ENCODE data around the gene NAGS.
"Not testable (repeated sequence)": the region's sequence is repeated elsewhere in the genome, so short reads cannot be mapped to it uniquely, and the experiment has no call there.

NAGS gene

DNA sequence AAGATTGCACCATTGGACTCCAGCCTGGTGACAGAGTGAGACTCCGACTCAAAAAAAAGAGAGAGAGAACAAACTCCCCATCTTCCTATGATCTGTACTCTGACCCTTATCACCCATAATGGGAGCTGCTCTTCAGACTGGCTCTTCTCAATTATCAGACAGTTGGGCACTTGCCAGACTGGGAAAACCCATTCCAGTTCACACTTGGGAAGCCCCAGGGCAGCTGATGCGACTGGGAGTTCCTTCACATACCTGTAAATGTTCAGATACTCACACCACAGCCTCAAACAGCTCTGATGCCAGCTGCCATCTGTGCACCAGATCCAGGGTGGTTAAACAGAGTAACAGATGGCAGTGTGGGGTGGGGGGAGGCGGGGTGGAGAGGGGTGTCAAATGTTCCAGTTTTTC is 34.2 kb downstream of the NAGS start:
- DNase-seq (ENCODE audit: insufficient read length, low spot score) (no peak), FAIRE-seq (no peak)

DNA sequence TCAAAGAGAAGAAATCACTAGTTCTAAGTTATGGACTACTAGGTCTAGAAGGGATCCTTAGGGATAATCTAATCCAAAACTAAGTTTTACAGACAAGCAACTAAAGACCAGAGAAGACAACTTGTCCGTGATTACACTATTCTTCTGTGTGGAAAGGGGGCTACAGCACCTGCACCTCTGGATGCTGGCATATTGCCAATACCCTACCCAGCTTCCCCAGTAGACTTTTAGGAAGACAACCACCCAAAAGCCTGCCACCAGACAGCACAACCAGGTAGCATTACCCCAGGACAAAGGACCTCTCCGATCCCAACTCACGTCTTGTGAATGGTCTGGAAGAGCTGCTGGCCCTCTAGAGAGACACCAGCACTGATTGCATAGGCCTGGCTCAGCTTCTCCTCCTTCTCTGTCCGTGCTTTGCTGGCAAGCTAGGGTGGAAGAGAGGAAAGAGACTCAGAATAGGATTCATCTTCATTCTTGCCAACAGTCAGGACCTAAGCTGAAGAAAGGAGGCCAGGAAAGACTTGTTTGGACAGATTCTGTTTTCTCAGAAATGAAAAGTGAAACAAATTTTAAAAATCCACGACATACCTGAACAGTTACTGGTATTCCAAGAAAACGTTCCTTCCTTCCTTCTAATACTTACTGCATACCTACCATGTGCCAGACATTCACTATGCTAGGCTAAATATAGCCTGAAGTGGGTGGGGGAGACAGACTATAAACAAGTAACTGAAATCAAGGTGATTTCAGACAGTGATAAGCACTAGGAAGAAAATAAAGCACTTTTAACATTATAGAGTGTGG is 35.6 kb downstream of the NAGS start:
- FAIRE-seq (no peak), DNase-seq (ENCODE audit: insufficient read length, low spot score) (no peak)

DNA sequence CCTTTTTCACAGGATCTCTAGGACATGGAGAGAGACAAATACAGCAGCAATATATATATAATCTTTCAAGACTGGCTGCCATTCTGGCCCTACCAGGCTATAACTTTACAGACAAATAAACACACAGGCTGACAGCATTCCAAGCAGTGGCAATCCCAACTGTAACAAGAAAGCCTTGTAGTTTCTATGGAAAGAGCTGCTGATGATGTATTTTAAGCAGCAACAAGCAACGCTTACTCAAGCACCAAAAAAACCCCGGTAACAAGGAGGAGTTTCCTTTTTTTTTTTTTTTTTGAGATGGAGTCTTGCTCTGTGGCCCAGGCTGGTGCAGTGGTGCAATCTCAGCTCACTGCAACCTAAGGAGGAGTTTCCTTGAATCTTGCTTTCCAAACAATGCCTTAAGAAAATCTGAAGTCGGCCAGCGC is 38.9 kb downstream of the NAGS start:
- DNase-seq (ENCODE audit: insufficient read length, low spot score) (no peak), FAIRE-seq (no peak)

DNA sequence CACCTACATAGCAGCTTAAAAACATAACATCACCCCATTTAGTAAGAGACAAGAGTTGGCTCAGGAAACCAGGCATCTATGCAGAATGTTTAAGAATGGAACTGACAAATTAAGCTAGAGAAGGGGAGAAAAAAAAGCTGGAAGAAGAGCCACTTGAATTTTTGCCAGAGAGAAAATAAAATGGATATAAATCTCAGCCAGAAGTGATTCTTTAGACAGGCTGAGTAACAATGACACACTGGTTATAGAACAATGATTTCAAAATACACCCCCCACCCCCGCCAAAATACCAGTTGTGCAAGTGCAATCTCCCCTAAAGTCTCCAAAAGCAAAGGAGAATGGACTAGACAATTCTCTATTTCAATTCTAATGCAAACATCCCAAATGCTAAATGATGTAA is 39.6 kb downstream of the NAGS start:
- no peak for FAIRE-seq
- DNase-seq (ENCODE audit: insufficient read length, low spot score): no peak

DNA sequence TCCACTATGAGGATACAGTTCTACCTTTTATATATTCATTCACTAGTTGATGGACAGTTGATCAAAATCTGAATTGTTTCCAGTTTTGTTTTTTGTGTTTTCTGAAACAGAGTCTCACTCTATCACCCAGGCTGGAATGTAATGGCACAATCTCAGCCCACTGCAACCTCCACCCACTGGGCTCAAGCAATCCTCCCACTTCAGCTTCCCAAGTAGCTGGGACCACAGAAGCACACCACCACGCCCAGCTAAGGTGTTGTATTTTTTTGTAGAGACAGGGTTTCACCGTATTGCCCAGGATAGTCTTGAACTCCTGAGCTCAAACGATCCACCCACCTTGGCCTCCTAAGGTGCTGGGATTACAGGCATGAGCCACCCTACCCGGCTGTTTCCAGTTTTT is 41.1 kb downstream of the NAGS start:
- FAIRE-seq: no peak
- no peak for DNase-seq (ENCODE audit: insufficient read length, low spot score)

DNA sequence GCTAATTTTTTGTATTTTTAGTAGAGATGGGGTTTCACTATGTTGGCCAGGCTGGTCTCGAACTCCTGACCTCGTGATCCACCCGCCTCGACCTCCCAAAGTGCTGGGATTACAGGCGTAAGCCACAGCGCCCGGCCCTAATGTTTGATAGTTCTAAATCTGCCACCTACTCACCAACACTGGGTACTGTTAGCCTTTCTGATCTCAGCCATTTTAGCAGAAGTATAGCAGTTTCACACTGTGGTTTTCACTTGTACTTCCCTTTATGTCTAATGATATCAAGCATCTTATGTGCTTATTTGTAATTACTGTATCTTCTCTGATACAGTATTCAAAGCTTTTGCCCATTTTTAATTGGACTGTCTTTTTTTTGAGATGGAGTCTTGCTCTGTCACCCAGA is 42.5 kb downstream of the NAGS start:
- DNase-seq (ENCODE audit: insufficient read length, low spot score): not testable (repeated sequence)

DNA sequence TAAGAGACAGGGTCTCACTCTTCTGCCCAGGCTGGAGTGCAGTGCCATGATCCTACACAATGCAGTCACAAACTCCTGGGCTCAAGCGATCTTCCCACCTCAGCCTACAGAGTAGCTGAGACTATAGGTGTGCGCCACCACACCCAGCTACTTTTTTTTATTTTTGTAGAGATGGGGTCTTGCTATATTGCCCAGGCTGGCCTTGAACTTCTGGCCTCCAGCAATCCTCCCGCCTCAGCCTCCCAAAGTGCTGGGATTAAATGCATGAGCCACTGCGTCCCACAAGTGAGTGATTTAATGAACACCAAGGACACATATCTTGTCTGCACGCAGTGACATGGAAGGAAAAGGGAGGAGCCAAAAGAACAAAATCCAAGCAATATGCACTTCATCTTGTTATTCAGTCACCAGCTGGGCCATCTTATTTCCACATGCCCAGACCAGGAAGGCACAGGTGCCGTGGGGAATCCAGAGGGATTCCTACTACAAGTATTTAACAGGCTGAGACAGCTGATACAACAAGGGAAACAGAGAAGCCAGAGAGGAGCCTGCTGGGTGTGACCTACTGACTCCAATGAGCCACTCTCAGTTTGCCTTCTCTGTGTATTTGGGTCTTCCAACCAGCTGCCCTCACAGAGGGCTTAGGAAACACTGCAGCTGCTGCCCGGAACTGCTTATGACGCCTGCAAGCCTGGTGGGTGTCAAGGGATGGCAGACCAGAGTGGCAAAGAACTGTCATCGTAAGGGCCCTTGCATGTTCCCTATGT is 45.1 kb downstream of the NAGS start:
- no peak for FAIRE-seq

More for the DNA sequence above, 42.5 kb downstream of the NAGS start:
- FAIRE-seq: not testable (repeated sequence)

DNA sequence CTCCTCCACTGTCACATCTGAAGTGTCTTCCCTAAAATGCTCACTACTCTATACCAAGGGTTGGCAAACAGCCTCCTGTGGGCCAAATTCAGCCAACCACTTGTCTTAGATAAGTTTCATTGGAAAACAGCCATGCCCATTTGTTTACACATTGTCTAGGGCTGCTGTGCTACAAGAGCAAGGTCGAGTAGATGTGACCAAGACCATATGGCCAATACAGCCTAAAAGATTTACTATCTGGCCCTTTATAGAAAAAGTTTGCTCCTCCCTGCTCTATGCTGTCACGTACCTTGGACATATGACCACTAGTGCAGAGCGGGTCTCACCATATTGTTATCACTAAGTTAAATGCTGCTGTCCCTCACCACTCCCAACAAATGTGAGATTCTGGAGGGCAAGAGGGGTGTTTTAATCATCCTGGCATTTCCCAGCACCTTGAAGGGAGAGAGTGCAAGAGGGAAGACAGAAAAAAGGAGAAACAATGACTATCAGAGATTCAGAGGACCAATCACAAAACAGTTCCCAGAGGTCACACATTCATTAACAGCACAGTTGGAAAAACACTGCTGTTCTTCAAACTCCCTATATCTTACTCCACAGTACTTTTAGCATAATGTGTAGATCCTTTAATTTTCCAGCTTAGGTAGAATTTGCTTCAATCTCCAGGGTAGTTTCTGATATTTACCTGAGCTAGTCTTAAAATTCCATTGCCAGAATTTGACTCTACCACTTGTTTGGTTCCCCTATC is 48.9 kb downstream of the NAGS start:
- DNase-seq (ENCODE audit: insufficient read length, low spot score): no peak
- FAIRE-seq: no peak

More for the DNA sequence above, 45.1 kb downstream of the NAGS start:
- no peak for DNase-seq (ENCODE audit: insufficient read length, low spot score)
